HEK293 (cell line): ENCODE data around the gene GMDS.

ENCODE experiments used
- CTCF ChIA-PET: fragments of 350-600 bp; formaldehyde crosslinking; extraction: SDS; loops from one replicate; lab custom pipeline; 2021; ENCODE audit warnings: antibody characterized with exemption; lab: Yijun Ruan, JAX
- POLR2A ChIA-PET: fragments of 300-600 bp; formaldehyde crosslinking; extraction: SDS; loops from one replicate; lab custom pipeline; 2020; ENCODE audit warnings: antibody characterized with exemption, inconsistent platforms; lab: Yijun Ruan, JAX
- H3K27ac ChIP-seq: fragments of 200-500 bp; sonication (Bioruptor generic); 2 replicates; pipeline ENCODE4 v1.5.1; 2014; ENCODE audit warnings: low read depth, low read length, control low read depth, inconsistent platforms; ENCODE audit errors: extremely low read depth
- H3K36me3 ChIP-seq, 2 experiments: fragments of 200-500 bp in 1 of 2; sonication (Bioruptor generic) in 1 of 2; 1 replicate in 1 of 2; 2 replicates in 1 of 2; pipeline ENCODE4 v1.5.1; 2014 to 2017; ENCODE audit warnings: inconsistent platforms in 2 of 2, low read length in 2 of 2; ENCODE audit not compliant: control insufficient read depth in 2 of 2, insufficient read depth in 1 of 2
- H3K4me1 ChIP-seq: fragments of 200-500 bp; sonication (Bioruptor generic); 2 replicates; pipeline ENCODE4 v1.5.1; 2014; ENCODE audit warnings: mild to moderate bottlenecking, low read length, inconsistent platforms; ENCODE audit not compliant: control insufficient read depth, insufficient read depth
- H3K4me3 ChIP-seq: 2 replicates; pipeline ENCODE4 v1.5.1; 2011; ENCODE audit warnings: low read depth, mild to moderate bottlenecking, control low read depth, low read length, moderate library complexity
- H3K9me3 ChIP-seq: fragments of 200-500 bp; sonication (Bioruptor generic); 2 replicates; pipeline ENCODE4 v1.5.1; 2014; ENCODE audit warnings: low read depth, low read length, inconsistent platforms; ENCODE audit not compliant: control insufficient read depth, insufficient read depth
- AEBP2 ChIP-seq: fragments of 450-650 bp; formaldehyde crosslinking; IDR thresholded peaks from 2 replicates; pipeline ENCODE4 v1.5.1; 2016; ENCODE audit warnings: missing biosample characterization, missing genetic modification characterization, borderline replicate concordance
- GLI4 ChIP-seq: fragments of 450-650 bp; formaldehyde crosslinking; IDR thresholded peaks from 2 replicates; pipeline ENCODE4 v1.5.1; 2016; ENCODE audit warnings: missing biosample characterization, missing genetic modification characterization
- HOXA7 ChIP-seq: sonication (generic); formaldehyde crosslinking; IDR thresholded peaks from 2 replicates; pipeline ENCODE4 v1.8.1; 2022; ENCODE audit warnings: missing genetic modification reagents, borderline replicate concordance
- HOXD13 ChIP-seq: sonication (generic); formaldehyde crosslinking; IDR thresholded peaks from 2 replicates; pipeline ENCODE4 v1.8.0; 2022; ENCODE audit warnings: missing genetic modification reagents, borderline replicate concordance
- PRDM6 ChIP-seq: fragments of 450-650 bp; formaldehyde crosslinking; IDR thresholded peaks from 2 replicates; pipeline ENCODE4 v1.5.1; 2017; ENCODE audit warnings: missing biosample characterization, missing genetic modification characterization
- SP7 ChIP-seq: fragments of 450-650 bp; formaldehyde crosslinking; IDR thresholded peaks from 2 replicates; pipeline ENCODE4 v1.5.1; 2016; ENCODE audit warnings: missing biosample characterization, missing genetic modification characterization
- WT1 ChIP-seq: fragments of 450-650 bp; formaldehyde crosslinking; IDR thresholded peaks from 2 replicates; pipeline ENCODE4 v1.5.1; 2016; ENCODE audit warnings: missing biosample characterization, missing genetic modification characterization
- ZBTB1 ChIP-seq: fragments of 450-650 bp; formaldehyde crosslinking; IDR thresholded peaks from 2 replicates; pipeline ENCODE4 v1.5.1; 2016; ENCODE audit warnings: missing biosample characterization, missing genetic modification characterization
- ZFHX2 ChIP-seq: fragments of 450-650 bp; formaldehyde crosslinking; conservative IDR thresholded peaks from 2 replicates; pipeline ENCODE4 v1.5.1; 2016; ENCODE audit warnings: missing biosample characterization, missing genetic modification characterization
- ZNF112 ChIP-seq: fragments of 450-650 bp; formaldehyde crosslinking; IDR thresholded peaks from 2 replicates; pipeline ENCODE4 v1.5.0; 2017; ENCODE audit warnings: missing biosample characterization, missing genetic modification characterization
- ZNF114 ChIP-seq: fragments of 450-650 bp; formaldehyde crosslinking; IDR thresholded peaks from 2 replicates; pipeline ENCODE4 v1.5.0; 2017; ENCODE audit warnings: missing biosample characterization, missing genetic modification characterization
- ZNF121 ChIP-seq: fragments of 450-650 bp; formaldehyde crosslinking; IDR thresholded peaks from 2 replicates; pipeline ENCODE4 v1.5.1; 2016; ENCODE audit warnings: missing biosample characterization, missing genetic modification characterization
- ZNF132 ChIP-seq: fragments of 450-650 bp; formaldehyde crosslinking; IDR thresholded peaks from 2 replicates; pipeline ENCODE4 v1.5.1; 2017; ENCODE audit warnings: missing biosample characterization, missing genetic modification characterization, borderline replicate concordance
- ZNF184 ChIP-seq: fragments of 450-650 bp; IDR thresholded peaks from 2 replicates; pipeline ENCODE4 v1.5.1; 2018; ENCODE audit warnings: missing biosample characterization, mild to moderate bottlenecking, missing genetic modification characterization
- ZNF23 ChIP-seq: fragments of 450-650 bp; formaldehyde crosslinking; IDR thresholded peaks from 2 replicates; pipeline ENCODE4 v1.5.1; 2016; ENCODE audit warnings: missing biosample characterization, missing genetic modification characterization, borderline replicate concordance
- ZNF274 ChIP-seq, 2 experiments: fragments of 200-500 bp in 1 of 2; fragments of 450-650 bp in 1 of 2; sonication (Bioruptor generic) in 1 of 2; formaldehyde crosslinking in 1 of 2; IDR thresholded peaks; 2 replicates each; pipeline versions ENCODE4 v1.5.1 to v1.6.1; 2014 to 2016; ENCODE audit warnings: borderline replicate concordance in 1 of 2, inconsistent platforms in 1 of 2, low read length in 1 of 2, missing biosample characterization in 1 of 2, missing genetic modification characterization in 1 of 2
- ZNF311 ChIP-seq: fragments of 450-650 bp; formaldehyde crosslinking; IDR thresholded peaks from 2 replicates; pipeline ENCODE4 v1.5.1; 2017; ENCODE audit warnings: missing biosample characterization, missing genetic modification characterization, borderline replicate concordance
- ZNF354C ChIP-seq: fragments of 450-650 bp; formaldehyde crosslinking; IDR thresholded peaks from 2 replicates; pipeline ENCODE4 v1.5.1; 2016; ENCODE audit warnings: missing biosample characterization, missing genetic modification characterization, low read depth, borderline replicate concordance
- ZNF366 ChIP-seq: fragments of 450-650 bp; formaldehyde crosslinking; conservative IDR thresholded peaks from 2 replicates; pipeline ENCODE4 v1.5.1; 2016; ENCODE audit warnings: missing biosample characterization, missing genetic modification characterization
- ZNF449 ChIP-seq: fragments of 450-650 bp; formaldehyde crosslinking; IDR thresholded peaks from 2 replicates; pipeline ENCODE4 v1.5.1; 2017; ENCODE audit warnings: missing biosample characterization, mild to moderate bottlenecking, missing genetic modification characterization, moderate library complexity
- ZNF473 ChIP-seq: fragments of 450-650 bp; formaldehyde crosslinking; IDR thresholded peaks from 2 replicates; pipeline ENCODE4 v1.5.1; 2017; ENCODE audit warnings: missing biosample characterization, missing genetic modification characterization
- ZNF510 ChIP-seq: fragments of 450-650 bp; formaldehyde crosslinking; IDR thresholded peaks from 2 replicates; pipeline ENCODE4 v1.5.1; 2018; ENCODE audit warnings: mild to moderate bottlenecking, missing genetic modification characterization, missing biosample characterization; ENCODE audit not compliant: insufficient replicate concordance
- ZNF513 ChIP-seq: fragments of 450-650 bp; IDR thresholded peaks from 2 replicates; pipeline ENCODE4 v1.5.1; 2018; ENCODE audit warnings: missing biosample characterization, missing genetic modification characterization
- ZNF514 ChIP-seq: fragments of 450-650 bp; formaldehyde crosslinking; IDR thresholded peaks from 2 replicates; pipeline ENCODE4 v1.5.1; 2016; ENCODE audit warnings: missing biosample characterization, missing genetic modification characterization
- ZNF571 ChIP-seq: fragments of 450-650 bp; formaldehyde crosslinking; IDR thresholded peaks from 2 replicates; pipeline ENCODE4 v1.5.0; 2017; ENCODE audit warnings: missing biosample characterization, missing genetic modification characterization
- ZNF623 ChIP-seq: fragments of 450-650 bp; formaldehyde crosslinking; IDR thresholded peaks from 2 replicates; pipeline ENCODE4 v1.5.1; 2016; ENCODE audit warnings: missing biosample characterization, missing genetic modification characterization
- ZNF629 ChIP-seq: fragments of 450-650 bp; formaldehyde crosslinking; IDR thresholded peaks from 2 replicates; pipeline ENCODE4 v1.5.1; 2017; ENCODE audit warnings: missing biosample characterization, missing genetic modification characterization
- ZNF658 ChIP-seq: fragments of 450-650 bp; formaldehyde crosslinking; IDR thresholded peaks from 2 replicates; pipeline ENCODE4; 2016; ENCODE audit warnings: missing biosample characterization, missing genetic modification characterization
- ZNF664 ChIP-seq: fragments of 450-650 bp; formaldehyde crosslinking; IDR thresholded peaks from 2 replicates; pipeline ENCODE4 v1.5.1; 2016; ENCODE audit warnings: missing biosample characterization, missing genetic modification characterization
- ZNF785 ChIP-seq: fragments of 450-650 bp; formaldehyde crosslinking; IDR thresholded peaks from 2 replicates; pipeline ENCODE4 v1.5.1; 2016; ENCODE audit warnings: missing biosample characterization, missing genetic modification characterization
- ZSCAN30 ChIP-seq: fragments of 450-650 bp; IDR thresholded peaks from 2 replicates; pipeline ENCODE4 v1.5.1; 2018; ENCODE audit warnings: missing biosample characterization, mild to moderate bottlenecking, missing genetic modification characterization, moderate library complexity

GMDS gene

GRCh38 chr6:1579096-1579495 is 666.3 kb downstream of the GMDS start:
- Histone ChIP-seq H3K27ac (no peak overlapping the region), H3K9me3 (no peaks in the 10 kb centered on the region), H3K36me3 (no peaks in the 10 kb centered on the region), H3K4me3 (no peak overlapping the region), H3K4me1 (no peaks in the 10 kb centered on the region)
- TF ChIP-seq ZNF449 = no peak
- TF ChIP-seq ZSCAN30 = no peak
- TF ChIP-seq ZNF629 = no peak
- TF ChIP-seq ZNF513 = no peak
- TF ChIP-seq ZNF23 (tag by site-specific recombination) = no peak
- TF ChIP-seq WT1 (tag by site-specific recombination) = no peak
- TF ChIP-seq ZNF114 (tag by site-specific recombination) = no peak
- no peak for TF ChIP-seq ZNF112 (tag by site-specific recombination)
- no peak for TF ChIP-seq ZNF510 (tag by site-specific recombination)
- TF ChIP-seq ZNF366 (tag by site-specific recombination) = no peak
- TF ChIP-seq HOXA7 (CRISPR knock-in tag) = no peak
- no peak for TF ChIP-seq ZNF311 (tag by site-specific recombination)
- no peak for TF ChIP-seq ZNF132 (tag by site-specific recombination)
- TF ChIP-seq ZNF354C (tag by site-specific recombination) = no peak
- no peak for TF ChIP-seq ZNF473 (tag by site-specific recombination)
- no peak for TF ChIP-seq HOXD13 (CRISPR knock-in tag)
- POLR2A ChIA-PET = no interaction called here
- CTCF ChIA-PET = interaction anchor here (1.0 to 1.5 kb wide), 2 partner anchors 55 to 74 kb away, joined by 3 to 6 read pairs; no protein-coding TSS in a partner anchor

- Histone ChIP-seq H3K27ac (no peak overlapping the region), H3K36me3 (no peaks in the 10 kb centered on the region), H3K9me3 (no peaks in the 10 kb centered on the region), H3K4me3 (no peak overlapping the region), H3K4me1 (no peaks in the 10 kb centered on the region)
- CTCF ChIA-PET = no interaction called here
- POLR2A ChIA-PET = no interaction called here
- TF ChIP-seq ZNF664 (no peak), ZNF184 (tag by site-specific recombination) (no peak), ZFHX2 (tag by site-specific recombination) (no peak), ZNF514 (tag by site-specific recombination) (no peak), AEBP2 (tag by site-specific recombination) (no peak), PRDM6 (tag by site-specific recombination) (no peak), GLI4 (tag by site-specific recombination) (no peak), ZNF274 (IDR thresholded peaks at IDR 0.05; ENCODE audit: low read length) (no peak), ZNF274 (tag by site-specific recombination; IDR thresholded peaks at IDR 0.05; ENCODE audit: borderline replicate concordance) (no peak), ZNF121 (tag by site-specific recombination) (no peak), SP7 (no peak), ZNF571 (tag by site-specific recombination) (no peak), ZNF658 (no peak), ZNF785 (tag by site-specific recombination) (no peak), ZNF623 (no peak), ZBTB1 (tag by site-specific recombination) (no peak)
Measured at GRCh38 chr6:1577896-1578745, 667.3 kb downstream of the GMDS start.
